HG03378 (cell line): ENCODE results near the gene HOXA1.

Experiments
- ATAC-seq: cut with Tn5 transposase; IDR thresholded peaks from one replicate; pipeline ENCODE4 v1.9.1; 2021; ENCODE audit warnings: mild to moderate bottlenecking, moderate library complexity; ENCODE audit not compliant: unreplicated experiment

HOXA1 gene

GRCh38 chr7:27132214-27132613, 36.4 kb upstream of the HOXA1 start:
- ATAC-seq, result no peak

DNA sequence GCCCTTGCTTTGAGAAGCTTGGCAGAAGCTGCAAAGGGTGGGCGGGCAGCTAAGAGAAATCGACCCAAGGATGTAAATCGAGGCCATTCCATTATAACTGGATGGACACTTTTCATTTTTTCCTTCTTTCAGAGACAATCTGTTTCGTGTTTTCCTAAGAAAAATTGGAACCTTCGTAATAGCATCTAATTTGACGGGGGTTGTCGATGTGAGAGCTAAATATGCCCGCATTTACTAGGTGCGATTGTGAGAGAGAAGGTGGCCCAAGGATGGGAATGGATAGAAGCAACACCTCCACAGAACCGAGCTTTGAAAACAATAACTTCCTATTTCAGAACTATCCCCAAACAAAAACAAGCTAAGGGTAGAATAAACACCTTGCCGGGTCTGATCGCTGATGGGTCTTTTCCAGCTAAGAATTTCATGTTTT, 35.6 kb upstream of the HOXA1 start:
- no peak for ATAC-seq

GRCh38 chr7:27130540-27131389, 35.0 kb upstream of the HOXA1 start, which contains the start of gene HOXA4:
HOXA4 (minus strand) TSS chr7:27130757; CDS start chr7:27130733, 24 bp downstream.
- ATAC-seq, result no peak

DNA sequence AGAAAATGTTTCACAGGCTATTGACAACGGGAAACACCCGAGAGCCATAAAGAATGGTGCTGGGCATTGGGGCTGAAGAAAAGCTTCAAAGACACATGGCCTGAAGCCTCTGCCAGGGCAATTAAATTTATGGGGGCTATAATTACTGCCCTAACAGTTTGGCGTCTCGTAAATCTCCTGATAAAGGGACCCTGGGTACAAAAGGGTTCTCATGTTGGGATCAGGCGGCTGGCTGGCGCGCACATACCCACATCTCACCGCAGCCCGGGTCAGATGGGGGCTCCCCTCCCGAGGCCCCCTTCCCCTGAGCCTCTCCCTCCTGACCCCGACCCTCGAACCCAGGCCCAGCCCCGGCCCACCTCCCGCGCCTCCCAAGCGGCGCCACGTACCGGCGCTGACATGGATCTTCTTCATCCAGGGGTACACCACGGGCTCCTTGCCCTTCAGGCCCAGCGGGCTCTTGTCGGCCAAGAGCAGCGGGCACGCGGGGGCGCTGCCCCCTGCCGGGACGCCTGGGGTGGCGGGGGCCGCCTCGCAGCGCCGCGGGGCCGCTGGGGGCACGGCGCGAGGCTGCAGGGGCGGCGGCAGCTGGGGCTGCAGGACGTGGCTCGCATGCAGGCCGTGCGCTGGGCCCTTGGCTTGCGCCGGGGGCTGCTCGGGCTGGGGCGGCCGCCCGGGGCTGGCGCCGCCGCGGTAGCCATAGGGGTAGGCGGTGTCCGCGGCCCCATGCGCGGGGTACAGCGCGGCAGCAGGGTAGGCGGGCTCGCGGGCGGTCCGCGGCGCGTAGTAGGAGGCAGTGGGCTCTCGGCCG, 34.1 kb upstream of the HOXA1 start:
- no peak for ATAC-seq

GRCh38 chr7:27128776-27129728, 33.3 kb upstream of the HOXA1 start:
- no peak for ATAC-seq

DNA sequence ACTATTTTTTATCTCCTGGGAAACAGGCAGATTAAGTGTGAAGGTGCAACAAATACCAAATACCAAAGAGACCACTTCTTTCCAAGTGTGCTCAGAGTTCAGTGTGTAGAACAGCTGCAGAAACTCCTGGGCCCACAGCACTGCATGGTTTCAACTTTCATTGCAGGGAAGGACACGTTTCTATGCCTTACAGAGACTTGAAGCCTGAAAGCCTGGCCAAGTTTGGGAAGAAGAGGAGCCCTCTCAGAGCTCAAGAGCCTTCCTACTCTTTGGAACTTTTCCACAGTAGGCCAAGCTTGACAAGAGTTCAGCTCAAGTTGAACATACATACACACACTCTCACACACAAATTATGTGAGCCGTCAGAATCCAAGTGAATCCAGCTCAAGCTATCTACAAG, 32.2 kb upstream of the HOXA1 start:
- no peak for ATAC-seq

DNA sequence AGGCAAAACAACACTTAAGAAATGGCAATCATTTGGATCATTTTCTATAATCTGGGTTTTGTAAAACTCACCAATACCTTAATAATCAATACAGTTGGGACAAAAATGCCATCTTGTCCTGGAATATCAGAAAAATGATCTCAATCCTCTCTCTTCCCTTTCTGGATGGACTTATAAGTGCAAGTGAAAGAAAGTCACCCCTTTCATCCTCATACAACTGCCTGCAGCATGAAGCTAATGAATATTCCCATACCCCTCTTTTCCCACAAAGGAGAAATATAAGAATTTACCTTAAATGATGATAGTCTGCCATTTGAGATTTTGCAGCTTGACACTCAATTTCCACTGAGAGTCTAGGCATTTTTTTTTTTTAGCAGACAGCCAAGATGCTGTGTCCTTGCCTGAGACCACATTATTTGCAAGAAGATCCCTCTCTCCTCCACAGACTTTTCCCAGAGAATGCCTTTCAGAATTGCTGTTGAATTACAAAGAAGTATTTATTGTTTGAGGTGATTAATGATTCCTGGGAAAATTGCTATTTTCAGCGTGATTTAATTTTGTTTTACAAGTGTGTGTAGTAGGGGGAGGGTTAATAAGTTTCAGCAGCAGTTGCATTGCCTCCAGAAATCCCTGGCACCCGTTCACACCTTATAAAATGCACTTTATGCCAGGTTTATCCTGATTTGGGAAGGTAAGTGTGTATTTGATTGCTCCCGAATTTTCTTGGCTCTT, 31.0 kb upstream of the HOXA1 start:
- ATAC-seq, result no peak

DNA sequence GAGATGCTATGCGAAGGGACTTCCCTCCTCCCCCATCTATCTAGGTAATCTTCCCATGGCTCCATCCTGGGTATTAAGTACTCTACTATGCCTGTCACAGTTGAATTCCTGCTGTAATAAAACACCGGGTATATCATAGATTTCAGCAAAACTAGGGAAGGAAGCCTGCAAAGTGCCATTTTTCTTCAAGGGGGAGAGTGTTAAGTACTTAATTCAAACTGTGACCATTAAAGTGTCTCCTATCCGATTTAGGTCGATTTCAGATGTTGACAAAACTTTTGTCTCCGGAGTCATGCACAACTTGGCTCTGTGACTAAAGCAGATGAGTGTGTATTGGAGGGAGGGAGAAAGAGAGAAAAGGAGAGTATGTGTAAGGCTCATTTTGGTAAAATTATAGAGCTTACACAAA, 30.2 kb upstream of the HOXA1 start:
- ATAC-seq, result no peak

DNA sequence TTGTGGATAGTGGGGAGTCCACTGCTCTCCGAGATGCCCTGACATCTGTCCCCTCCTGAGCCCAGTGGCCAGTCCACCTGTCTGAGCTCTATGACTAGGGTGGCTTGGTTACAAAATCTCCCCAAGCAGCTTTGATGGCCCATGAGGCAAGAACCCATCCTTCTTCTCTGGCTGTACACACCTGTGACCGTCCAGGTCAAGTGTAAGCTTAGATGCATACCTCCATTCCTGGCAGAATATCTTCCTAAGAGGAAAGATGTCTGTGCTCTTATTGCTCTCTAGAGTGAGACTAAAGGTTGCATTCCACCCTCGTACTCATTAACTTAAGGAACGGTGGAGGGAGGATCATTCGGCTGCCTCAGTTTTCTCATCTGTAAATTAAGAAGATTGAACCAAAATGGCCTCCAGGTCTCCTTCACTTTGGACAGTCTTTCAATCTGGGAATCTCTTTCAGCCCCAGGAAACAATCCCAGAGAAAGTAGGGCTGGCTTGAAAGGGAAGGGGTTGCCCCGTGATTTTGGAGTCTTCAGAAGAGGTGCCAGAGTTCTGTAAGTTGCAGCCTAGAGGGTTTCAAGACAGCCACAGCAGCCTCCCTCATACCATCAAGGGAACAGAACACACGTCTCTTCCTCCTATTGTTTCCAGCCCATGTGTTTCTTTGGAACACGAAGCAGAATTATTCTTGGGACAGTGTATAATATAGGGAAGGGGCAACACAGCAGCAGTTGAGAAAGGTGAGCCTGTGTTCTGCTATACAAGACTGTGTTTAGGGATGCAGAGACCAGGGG, 29.3 kb upstream of the HOXA1 start:
- ATAC-seq, result no peak

DNA sequence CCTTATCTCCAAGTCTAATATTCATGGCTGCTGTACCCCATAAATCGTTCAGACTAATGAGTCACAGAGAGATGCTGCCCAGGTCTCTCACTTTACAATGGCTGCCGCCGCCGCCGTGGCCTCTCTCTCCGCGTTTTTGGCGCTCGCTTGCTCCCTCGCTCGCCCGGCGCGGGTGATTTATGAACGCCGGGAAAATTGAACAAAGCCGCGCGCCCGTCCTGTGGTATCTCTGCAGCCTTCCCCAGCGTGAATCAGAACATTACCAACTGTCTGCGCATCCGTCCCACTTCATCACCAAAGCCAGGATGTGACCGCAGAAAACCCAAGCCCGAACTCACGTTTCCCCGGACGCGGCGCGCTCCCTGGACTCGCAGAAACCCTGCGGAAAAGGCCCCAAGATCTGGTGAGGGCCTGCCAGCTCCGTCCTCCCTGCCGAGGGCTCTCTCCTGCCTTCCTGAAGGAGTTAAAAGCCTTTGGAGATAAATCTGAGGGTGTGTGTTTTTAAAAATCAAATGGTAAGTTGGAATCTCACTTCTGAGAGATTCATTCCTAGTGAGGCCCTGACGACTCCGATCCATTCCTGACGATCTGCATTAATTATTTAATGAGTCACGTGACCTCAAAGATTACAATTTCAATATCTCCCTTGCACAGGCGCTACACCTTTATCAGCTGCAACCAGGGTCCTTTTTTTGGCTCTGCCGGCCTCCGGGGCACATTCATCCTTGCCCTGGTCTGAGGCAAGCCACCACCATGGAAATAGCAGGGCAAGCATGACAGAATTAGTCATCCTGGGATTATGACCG, 28.5 kb upstream of the HOXA1 start:
- no peak for ATAC-seq

DNA sequence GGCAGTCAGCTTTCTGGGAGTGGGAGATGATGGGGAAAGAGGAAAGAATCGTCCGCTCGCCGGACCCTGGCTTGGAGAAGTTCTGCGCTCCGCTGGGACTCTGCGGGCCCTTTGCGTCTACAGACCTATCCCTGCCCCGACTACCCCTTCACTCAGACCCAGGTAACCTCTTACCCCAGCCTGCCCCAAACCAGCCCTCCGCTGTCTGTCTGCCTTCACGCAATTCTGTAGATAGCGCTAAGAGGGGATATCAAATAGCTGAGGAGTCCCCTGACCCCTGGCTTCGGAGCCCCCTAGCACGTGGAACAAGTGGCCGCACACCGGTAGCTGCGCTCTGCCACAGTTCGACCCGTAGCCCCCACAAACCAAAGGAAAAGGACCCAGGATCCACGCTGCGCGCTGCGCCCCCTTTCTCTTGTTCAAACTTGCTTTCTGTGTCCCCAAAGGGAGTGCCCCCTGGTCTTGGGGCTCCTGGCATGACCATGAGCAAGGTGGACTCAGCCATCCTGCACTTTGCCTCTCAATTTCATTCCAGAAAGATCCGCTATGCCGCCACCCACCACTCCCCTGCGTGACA, 27.8 kb upstream of the HOXA1 start:
- ATAC-seq, result no peak

GRCh38 chr7:27123007-27123476, 27.2 kb upstream of the HOXA1 start:
- ATAC-seq, result no peak

- no peak for ATAC-seq
Observed at GRCh38 chr7:27122077-27122910, 26.5 kb upstream of the HOXA1 start.

DNA sequence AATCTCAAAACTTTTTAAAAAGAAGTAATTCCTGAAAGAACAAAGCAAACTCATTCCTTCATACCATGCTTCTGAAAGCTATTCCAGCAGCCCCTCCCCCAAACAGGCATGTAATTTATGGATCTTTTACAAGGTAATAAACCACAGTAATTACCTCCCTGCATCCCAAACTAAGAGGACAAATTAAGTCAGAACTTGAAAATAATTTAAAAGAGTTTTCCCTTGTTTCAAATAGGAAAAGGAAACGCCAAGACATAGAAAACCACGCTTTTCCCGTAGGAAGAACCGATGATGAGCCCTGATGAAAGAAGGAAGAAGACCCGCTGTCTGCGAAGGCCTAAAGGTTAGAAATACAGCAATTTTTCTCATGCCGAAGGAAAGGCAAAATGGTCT, 25.9 kb upstream of the HOXA1 start:
- no peak for ATAC-seq

DNA sequence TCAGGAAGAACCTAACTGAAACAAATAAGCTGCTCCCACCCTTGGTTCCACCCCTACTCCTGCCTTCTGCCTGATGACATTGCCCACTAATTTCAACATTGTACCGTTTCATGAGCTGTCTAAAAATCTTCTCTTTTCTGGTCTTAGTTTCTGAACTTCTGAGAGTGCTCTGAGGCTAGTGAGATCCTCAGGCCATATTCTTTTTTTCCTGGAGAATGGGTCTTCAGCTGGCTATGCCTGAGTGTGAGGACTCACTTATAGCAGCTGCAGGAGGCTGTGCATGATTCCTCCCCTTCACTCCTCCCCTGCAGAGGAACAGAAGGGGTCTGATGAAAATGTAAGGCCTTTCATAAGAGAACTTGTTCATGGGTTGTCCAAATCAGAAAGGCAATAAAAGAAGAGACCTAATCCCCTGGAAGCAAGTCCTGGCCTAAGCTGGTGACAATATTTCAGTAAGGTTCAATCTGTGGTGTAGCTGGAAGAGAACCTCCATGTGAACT, 23.7 kb upstream of the HOXA1 start:
- no peak for ATAC-seq

DNA sequence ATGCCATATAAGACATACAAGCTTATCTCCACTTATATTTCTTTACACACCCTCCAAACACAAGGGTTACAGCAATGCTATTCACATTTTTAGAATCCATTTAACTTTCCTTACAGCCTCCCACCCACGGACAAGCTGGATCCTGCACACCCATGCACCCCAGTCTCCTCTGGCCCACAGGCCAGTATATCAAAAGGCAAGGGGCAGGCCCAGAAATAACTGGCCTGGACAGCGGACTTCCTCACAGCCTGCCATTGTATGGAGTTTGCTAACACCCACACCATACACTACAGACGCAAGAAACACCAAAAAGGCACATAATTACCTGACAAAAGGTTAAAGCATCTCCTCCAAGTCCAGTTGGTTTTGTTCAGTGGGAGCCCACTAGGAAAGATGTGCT, 22.8 kb upstream of the HOXA1 start:
- no peak for ATAC-seq

DNA sequence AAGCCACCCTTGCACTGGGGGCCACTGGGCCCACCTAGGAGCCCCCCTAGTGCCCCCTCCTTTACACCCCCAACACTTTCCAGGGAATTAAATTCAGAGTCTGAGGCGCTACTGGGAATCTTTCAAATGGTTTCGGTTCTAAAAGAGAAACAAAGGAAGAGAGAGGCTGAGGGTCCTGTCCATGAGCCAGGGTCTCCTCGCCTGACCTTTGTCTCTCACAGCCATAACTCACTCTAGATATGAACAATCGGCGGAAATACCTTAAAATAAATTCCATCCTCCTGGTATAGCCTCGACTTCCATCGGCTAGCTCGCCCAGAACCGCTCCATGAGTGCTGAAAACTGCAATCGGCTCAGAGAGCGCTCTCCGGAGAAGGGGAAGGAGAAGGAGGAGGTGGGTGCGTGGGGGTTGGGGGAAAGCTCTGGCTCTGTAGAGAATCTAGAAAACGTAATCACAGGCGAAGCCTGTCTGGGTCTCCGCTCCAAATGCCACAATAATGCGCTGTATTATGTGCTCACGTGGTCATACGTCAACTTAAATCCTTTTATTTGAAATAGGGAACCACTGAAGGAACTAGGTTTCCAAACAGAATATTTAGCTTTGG, 22.2 kb upstream of the HOXA1 start:
- ATAC-seq, result no peak
